Stimulated activated CD4-positive, alpha-beta T cell treated with anti-CD3 and anti-CD28 coated beads, Interleukin-1b, Interleukin-23, amount 100 ng/mL, for 4 hours (primary cell): ENCODE data around the gene CLRN1.

Source experiments
- DNase-seq, 2 donors: peaks; one replicate each; pipeline ENCODE4 v3.0.0-alpha.2; 2020; ENCODE audit warnings: low read depth in 2 of 2

CLRN1 gene

DNA sequence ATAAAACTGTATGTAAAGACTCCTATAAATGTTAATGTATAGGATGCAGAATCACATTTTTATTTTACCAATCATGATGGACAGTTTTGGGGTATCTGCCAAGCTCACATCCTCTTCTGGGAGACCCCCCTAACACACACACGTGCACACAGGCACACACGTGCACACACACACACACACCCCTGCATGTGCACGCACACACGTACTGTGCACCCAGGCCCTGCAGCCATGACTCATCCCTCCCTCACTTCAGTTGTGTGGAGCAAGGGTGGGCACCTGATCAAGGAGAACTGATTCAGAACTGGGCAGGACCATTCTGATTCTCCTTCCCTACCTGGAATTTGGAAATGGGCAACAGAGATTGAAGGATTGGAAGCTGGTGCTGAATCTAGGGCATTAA, 51.3 kb downstream of the CLRN1 start:
- no peak for DNase-seq

DNA sequence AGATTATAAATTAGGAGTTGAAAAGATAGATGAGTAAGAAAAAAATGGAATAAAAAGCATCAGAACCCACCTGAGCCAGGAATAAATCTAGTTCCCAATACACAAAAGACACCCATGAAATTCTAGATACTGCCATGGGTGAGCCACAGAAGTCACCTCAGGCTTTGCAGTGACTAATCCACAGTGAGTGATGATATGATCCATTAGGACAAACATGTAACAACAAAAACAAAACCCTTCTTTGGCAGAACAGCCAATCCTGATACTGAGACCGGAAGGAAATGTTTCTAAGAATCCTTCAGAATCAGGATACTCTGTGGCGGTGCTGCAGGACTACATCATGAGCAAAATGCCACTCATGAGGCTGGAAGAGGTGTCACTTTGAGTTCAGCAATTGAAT, 52.3 kb downstream of the CLRN1 start:
- no peak for DNase-seq

DNA sequence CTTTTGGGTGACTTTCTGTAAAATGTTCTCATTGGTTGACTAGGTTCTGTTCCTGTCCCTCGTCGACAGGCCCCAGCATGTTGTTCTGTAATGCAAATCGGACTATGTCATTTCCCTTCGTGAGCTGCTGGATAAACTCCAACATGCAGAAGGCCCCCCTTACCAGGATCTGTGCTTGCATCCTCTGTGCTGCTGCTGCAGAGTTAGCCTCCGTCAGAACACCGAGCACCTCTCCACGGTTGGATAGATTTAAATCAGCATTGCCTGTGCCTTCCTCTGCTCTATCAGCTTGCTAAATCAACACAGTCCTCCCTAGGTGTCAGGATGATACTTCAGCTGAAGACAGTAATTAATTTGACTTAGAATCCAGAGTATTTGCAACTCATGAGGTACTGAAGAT, 54.6 kb downstream of the CLRN1 start:
- DNase-seq, result no peak

DNA sequence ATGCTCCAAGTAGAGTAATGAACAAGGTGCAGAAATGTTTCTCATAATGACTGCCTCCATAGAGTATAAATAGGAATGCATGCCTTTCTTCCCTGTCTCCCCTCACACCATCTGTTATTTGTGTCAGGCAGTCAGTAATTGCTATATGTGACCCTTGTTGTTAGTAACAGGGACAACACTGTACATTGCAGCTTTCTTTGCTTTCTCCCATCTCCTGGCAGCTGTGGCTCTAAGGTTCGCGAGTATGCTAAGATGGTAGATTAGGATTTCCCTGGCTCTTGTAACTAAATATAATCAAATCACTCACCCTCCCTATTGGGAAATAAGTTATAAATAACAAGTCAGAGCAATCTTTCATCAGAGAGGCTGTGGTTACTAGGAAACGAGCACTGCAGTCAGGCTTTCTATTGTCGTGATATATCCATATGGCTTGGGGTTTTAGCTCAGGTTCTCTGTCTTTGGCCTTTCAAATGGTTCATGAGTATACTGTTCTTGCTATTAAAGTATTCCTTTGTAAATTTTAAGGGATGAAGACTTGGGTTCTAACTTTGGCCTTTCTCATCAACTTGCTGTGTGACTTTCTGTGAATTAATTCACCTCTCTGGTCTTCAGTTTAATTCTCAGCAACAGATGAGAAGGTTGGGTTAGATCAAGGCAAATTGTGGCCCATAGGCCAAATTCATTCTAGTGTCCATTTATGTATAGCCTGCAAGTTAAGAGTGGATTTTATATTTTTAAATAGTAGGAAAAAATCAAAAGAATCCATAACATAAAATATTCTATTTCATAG, 59.2 kb downstream of the CLRN1 start:
- no peak for DNase-seq

DNA sequence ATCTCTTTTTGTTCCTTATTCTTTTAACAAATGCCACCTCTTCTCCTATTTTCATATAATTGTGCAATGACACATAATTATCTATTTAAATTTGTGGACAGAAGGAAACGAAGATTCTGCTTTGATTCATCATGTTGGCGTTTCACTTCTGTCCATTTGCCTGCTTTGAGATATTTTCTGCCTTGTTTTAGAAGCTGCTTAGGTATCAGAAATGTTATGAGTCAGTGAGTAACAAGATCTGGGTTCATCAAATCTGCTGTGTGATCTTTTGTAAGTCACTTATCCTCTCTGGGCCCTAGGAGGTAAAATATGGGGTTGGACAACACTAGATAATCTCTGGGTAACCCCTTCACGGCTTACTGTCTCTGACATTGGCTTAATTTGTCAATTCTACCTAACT, 60.0 kb downstream of the CLRN1 start:
- DNase-seq, result no peak

DNA sequence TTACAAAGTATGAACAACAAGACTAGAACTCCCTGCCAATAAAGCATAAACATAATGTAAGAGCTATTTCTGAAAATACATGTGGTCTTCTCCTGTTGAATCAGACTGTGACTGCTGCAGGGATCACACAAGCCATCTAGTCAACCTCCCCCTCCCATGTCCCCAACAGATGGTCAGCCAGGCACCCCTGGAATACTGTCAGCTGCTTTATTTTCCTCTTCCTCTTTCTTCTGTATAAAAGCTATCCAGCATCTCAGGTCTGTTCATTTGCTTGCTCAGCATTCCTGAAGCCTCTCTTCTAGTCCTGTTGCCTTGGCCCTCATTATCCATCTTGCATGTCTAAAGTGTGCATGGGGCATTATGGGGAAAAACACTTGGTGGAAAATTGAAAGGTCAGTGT, 60.8 kb downstream of the CLRN1 start:
- DNase-seq, result no peak

DNA sequence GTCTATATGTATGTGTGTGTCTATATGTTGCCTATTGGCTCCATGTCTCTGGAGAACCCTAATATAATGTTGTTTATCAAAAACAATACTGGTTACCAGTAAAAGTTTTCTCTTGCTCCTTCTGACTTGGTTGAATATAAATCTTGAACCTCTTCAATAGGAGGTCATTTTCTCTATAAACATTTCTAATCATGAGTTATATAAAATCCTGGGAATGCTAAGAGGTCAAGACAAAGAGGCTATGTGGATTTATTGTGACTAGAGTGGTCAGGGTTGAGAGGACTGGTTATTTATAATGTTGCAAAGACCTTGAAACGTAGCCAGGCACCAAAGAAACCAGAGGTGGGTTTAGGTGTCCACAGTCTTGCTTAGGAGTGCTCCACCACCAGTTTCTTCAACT, 66.1 kb downstream of the CLRN1 start:
- no peak for DNase-seq

DNA sequence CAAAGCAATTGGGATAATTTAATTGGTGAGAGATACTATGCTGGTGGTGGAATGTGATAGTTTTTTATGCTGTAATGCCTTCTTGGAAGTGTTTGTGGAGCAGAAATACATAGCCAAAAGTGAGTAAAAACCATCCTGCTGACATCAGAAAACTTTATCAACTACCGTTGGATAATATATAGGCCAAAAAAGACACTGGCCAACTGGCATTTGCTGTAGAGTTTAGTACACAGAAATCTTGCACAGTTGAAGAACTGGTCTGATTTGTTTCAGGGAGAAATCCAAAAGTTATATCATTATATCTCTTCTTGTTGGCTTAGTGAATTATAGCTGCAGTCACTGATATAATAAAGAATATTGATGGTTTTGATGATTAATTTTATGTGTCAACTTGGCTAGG, 66.8 kb downstream of the CLRN1 start:
- no peak for DNase-seq

DNA sequence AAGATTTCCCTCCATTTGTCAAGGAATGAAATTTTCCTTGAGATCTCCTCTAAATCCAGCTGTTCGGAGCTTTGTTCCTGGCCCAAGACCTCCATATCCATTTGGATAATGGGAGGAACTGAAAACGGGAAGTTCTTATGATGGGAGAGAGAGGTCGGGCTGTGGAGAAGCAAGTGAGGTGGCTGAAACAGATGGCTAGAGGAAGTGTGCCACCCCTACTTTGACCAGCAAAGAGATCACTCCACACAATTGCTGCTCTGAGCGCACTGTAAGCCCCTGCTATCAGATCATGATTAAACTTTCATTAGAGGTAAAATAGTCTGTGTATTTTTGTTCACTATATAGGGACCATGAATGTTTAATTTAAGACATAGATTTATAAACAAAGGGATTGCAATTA, 67.2 kb downstream of the CLRN1 start, which contains the start of gene MINDY4B:
Gene MINDY4B (minus strand): TSS at position 101 of the 400 bp plus-strand sequence. CDS start 0 bp downstream, at position 101.
- DNase-seq, result no peak

DNA sequence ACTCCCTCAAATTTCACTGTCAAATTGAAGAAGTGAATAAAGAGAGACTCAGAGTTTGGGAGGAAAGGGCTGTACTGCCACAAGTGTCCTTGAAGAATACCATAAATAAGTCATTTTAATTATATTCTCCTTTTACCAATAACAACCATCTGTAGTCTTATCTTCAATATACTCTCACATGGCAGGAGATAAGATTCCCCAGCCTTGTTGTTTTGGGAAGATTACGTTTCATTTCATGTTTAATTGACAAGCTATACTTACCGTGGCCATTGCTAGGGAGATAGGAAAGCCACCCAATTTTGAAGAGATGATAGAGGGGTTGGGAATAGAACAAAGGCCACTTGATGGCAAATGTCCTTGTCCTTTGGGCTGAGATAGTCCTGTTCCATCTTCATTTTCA, 69.5 kb downstream of the CLRN1 start:
- no peak for DNase-seq

DNA sequence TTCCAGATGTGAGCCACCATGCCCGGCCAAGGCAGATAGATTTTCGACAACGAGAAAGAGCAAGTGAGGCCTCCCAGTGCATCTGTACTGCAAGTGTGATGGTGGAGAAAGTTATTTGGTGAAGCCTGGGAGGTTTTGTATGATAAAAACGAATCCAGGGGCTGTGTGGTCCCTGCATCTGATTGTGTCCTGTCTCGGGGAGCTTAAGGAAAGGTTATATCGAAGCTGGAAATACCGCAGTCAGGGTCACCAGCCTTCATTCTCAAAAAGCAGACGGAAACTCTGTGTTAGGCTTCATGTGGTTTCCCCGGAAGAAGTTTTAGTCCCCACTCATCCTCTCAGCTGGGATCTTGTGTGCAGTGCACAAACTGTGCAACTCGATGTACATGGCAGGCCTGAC, 70.7 kb downstream of the CLRN1 start:
- DNase-seq, result no peak

DNA sequence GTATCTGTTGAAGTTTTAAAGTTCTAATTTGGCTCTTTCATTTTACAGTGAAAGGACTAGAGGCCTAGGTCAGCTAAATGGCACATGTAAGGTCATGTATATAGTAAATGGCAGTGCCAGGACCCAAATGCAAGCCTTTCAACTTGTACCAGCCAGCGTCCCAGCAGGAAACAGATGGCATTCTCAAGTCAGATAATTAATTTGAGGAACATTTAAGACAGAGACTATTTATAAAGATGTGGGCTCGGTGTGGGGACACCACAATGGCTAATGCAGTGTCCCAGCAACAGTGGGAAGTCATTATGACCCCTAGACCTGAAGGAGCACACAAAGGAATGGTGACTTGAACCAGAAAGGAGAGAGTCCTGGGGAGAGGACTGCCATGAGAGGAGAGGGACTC, 73.4 kb downstream of the CLRN1 start:
- no peak for DNase-seq

DNA sequence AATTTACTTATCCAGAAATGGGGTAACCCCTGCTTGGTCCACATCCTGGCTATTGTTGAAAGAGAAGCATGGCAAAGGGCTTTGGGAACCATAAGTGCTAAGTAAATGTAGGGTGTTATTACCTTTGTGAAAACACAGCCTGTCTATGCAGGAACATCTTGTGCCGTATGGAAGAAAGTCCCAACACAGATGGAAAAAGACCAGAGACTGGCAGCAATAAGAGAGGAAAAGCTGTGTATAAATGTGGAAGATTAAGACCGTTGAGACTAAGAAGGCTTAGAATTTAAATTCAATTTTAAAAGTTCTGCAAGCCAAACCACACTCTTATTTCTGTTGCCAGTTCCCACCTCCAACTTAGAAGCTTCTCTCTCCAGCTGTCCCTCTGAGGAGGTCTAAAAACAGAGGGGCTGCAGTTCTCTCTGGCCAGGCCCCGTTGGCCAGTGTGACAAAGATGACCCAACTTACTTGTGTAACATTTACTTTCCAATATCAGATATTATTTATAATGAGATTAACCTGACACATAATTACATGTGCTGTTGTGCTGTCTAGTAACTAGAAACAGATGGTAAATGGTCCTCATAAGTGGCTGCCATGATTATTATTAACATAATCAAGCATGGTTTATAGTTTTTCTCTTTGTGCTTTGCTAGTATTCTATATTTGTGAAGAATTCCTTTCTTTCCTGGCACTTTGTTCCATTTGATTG, 74.3 kb downstream of the CLRN1 start:
- no peak for DNase-seq

DNA sequence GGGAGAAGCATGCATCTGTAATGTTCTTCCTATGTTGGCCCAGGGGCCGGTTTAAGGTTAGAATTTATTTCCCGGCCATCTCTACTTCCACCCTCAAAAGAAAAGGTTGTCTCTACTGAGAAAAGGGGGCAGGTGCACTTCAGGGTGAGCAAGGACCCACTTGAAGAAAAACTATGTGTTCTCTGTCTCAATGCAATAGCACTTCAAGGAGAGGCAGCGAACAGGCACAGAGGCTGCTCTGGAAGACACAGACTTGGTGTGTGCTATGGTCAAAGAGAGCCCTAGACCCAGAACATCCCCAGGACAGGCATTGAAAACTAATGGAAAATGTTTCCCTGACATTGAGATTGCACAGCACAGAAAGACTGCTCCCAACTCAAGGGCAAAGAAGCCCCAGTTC, 74.9 kb downstream of the CLRN1 start:
- no peak for DNase-seq

DNA sequence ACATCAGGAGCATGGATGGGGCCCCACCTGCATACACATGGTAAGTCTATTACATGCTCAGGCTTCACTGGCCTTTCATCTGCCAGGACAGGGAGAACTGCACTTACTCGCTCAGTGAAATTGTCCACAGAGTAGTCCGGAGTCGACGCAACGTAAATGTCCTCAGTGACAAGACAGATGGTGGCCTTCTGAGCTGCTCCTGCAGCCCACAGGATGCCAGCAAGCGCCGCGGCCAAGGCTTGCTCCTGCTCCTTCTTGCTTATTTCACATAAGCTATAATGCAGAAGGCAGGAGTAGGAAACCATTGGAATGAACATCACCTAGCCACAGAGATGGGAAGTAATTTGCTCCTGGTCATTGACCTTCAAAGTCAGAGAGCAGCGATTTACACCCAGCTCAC, 81.7 kb downstream of the CLRN1 start:
- DNase-seq, result no peak

DNA sequence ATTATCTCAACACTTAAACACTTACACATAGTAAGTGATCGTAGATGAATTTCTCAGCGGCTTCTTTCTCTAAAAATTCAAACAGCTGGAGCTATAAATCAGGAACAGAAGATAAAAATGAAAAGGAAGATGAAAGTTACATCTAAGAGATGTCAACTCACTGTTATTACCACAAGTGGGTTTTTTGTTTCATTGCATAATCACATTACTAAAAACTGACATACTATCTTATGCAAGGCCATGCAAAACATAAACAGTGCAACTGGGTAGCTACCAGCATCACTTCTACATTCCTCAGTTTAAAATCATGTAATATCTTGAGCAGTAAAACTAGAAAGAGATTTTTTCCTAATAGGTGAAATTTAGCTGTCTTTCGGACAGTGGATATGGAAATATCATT, 82.2 kb downstream of the CLRN1 start:
- DNase-seq, result no peak

DNA sequence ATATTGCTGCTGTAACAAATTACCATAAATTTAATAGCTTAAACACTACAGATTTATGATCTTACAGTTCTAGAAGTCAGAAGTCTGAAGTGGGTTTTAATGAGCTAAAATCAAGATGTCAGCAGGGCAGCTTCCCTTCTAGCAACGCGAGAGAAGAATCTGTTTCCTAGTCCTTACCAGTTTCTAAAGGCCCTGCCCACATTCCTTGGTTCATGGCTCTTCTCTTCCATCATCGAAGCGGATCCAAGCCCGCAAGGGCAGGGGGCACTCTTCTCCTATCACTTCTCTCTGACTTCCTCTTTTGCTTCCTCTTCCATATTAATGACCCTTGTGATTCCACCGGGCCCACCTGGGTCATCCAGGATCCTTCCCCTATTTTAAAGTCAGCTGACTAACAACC, 83.4 kb downstream of the CLRN1 start:
- no peak for DNase-seq

DNA sequence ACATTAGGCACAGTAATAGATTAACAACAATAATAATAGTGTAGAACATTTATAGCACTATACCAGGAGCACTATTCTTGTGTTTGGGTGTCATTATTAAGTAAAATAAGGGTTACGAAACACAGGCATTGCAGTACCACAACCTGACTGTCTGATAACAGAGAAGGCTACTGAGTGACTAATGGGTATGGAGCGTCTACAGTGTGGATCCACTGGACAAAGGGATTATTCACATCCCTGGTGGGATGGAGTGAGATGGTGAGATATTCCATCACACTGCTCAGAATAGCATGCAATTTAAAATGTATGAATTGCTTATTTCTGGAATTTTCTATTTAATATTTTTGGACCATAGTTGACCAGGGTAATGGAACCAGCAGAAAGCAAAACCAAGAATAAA, 85.5 kb downstream of the CLRN1 start:
- no peak for DNase-seq

DNA sequence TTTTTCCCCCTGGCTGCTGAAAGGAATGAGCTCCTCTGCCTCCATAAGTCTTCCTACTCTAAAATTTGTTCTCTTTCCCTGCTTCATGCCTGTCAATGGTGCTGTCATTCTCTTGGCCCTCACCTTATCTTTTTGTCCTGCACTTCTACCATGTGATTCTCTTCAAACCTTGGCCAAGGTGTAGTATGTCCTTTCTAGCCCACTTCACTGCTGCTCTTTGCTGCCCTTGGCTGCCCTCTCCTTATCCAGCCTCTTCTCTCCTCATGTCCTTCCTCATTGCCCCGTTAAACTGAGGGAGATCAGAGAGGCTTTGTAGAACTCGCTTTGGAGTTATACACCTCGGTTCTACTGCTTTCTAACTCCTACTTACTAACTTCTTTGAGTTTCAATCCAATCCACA, 87.0 kb downstream of the CLRN1 start:
- DNase-seq, result no peak

DNA sequence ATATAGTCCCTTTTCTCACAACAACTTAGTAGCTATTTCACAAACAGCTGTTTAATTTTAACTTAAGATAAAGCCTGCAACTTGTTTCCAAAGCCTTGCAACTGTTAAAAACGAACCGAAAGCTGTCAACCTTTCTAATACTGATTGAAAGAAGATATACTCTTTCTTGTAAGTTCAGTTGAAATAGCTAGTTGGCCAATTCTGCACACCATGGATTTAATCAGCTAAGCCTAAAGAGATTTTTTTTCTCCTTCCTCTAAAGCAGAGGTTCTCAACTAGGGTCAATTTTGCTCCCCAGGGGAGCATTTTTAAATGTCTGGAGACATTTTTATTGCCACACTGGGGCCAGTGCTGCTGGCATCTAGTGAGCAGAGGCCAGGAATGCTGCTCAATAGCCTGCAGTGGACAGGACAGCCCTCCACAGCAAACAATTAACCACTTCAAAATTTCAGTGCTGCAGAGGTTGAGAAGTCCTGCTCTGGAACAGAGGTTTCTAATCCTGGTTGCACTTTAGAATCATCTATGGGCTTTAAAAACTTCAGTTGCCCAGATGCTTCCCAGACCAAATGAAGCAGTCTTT, 93.4 kb downstream of the CLRN1 start:
- DNase-seq, result no peak

DNA sequence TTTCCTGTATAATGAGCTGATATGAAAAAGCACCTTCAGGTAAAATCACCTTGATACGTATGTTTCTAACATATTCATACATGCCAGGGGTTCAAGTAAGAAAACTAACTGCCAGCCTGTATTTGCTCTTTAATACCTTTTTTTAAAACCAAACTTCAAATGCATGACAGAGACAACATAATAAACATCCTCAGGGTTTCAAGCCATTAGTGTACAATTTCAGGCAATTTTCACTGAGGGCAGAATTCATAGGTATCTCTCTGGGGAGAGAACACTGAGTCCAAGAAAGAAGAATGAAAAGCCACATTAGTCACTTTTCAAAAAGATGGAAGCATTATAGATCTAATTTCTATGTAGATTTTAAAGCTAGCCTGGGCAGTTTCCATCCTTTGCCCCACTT, 94.2 kb downstream of the CLRN1 start:
- no peak for DNase-seq

DNA sequence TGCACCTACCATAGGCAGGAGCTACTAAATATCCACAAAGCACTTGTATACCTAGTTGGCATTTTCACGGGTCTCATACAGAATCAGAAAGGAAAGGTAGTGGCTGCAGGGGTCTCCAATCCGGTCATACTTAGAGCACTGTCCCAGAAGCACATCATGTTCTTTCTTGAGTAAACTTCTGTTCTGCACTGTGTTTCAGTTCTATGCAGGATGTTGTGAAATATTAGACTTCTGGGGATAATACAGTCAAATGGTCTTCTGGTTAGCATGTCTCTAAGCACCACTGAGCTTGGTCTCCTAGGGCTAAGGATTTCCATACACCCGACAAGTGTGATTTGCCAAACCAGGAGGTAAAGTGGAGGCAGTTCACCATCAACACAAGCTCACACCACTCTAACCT, 95.2 kb downstream of the CLRN1 start:
- DNase-seq, result no peak

DNA sequence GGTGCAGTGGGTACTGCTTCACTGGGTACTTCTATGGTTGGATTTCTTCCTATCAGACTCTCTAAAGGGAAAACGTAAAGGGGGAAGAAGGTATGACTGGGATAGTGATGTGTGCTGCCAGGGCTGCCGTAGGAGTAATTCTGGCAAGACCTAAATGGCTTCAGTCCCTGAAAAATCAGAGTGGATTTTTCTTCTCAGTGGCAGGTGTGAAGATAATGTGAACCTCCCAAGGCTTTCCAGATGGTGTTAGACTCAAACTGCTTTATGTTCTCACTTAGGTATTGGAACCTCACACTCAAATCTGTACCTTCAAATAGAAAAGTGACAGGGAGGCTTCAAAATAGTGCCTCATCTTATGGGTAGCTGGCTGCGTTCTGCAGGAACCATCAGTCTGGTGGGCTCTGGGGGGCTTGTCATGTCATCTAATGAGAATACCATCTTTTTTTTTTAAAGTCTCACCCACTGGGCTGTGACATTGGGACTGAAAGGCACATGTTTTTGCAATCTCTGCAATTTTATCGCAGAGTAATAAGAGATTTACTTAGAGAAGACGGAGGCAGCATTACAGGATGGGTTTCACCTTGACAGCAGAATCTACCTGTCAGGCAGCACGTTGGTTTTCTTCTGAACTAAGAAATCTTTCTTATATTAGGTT, 95.8 kb downstream of the CLRN1 start:
- DNase-seq, result no peak
